Erythroblast (primary cell): ENCODE results near the gene PDGFD.

ENCODE experiments used
- GATA1 ChIP-seq: IDR thresholded peaks from 2 replicates; pipeline ENCODE4 v1.6.1; 2011; ENCODE audit warnings: low read depth, mild to moderate bottlenecking, control low read depth, low read length, moderate library complexity
- POLR2A ChIP-seq: IDR thresholded peaks from 2 replicates; pipeline ENCODE4 v1.6.1; 2011; ENCODE audit warnings: mild to moderate bottlenecking, low read length

DNA sequence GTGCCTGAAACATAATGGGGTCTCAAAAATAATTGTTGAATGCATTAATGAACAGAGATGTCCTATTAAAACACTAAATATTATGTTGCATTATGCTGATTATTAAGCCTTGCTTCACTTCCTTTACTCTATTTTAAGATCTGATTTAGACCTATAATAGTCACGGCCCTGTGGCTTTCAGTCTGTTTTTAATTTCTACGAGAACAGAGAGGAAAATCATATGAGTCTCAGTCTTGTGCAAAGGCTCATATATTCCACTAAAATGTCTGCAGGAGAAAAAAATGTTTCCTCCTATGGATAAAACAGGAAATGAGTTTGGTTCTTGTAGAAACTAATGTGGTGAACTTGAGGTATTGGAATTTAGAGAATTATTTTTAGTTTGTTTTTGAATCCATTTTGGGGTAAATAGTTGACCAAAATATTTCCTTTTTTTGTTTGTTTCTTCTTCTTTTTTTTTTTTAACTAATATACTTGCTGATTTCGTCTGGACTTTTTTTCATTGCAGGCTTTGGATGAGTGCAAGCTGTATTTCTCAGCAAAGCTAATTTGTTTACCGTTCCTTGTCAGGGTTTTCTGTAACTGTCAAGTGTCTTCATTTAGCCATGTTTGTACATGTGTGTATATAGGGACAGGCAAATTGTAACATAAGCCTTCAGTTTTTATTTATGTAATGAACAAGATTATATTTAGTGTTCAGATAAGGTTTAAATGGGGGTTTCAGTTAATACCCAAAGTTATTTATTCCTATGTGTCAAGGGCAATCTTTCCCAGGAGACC lies 266.6 kb downstream of the PDGFD start:
- TF ChIP-seq POLR2A (no peak), GATA1 (no peak)
